GM10248 (cell line): ENCODE results near the gene S100A10.

Source experiments
- CTCF ChIA-PET: fragments of 300-600 bp; sonication (Branson Sonifier 250); formaldehyde crosslinking; extraction: SDS; loops from one replicate; lab custom pipeline; 2021; ENCODE audit warnings: antibody characterized with exemption; lab: Yijun Ruan, JAX
- POLR2A ChIA-PET: fragments of 350-650 bp; sonication (Branson Sonifier 250); formaldehyde crosslinking; extraction: SDS; loops from one replicate; lab custom pipeline; 2020; ENCODE audit warnings: antibody characterized with exemption; lab: Yijun Ruan, JAX
- DNase-seq: peaks from one replicate; pipeline ENCODE4 v3.0.0; 2012; ENCODE audit errors: extremely low spot score
- CTCF ChIP-seq: IDR thresholded peaks from 2 replicates; pipeline ENCODE4 v1.5.1; 2012; ENCODE audit warnings: mild to moderate bottlenecking, low read depth; ENCODE audit errors: extremely low read depth, missing control alignments, control extremely low read depth

Gene S100A10

GRCh38 chr1:151985270-151985669, 8.4 kb downstream of the S100A10 start:
- ChIA-PET POLR2A (interaction anchor here (0.5 kb wide), 1 partner anchor 62 kb away, joined by 3 read pairs; no protein-coding TSS in a partner anchor), CTCF (interaction anchor here (0.9 to 11.9 kb wide), 4 partner anchors 8 to 18 kb away, joined by 3 to 134 read pairs (median 4); partner anchors contain the start of gene S100A10)
- no peak for TF ChIP-seq CTCF
- no peak for DNase-seq

- no peak for TF ChIP-seq CTCF
- POLR2A ChIA-PET, result interaction anchor here (0.5 kb wide), 1 partner anchor 63 kb away, joined by 3 read pairs; no protein-coding TSS in a partner anchor
- peak; percentile 49 for DNase-seq
- CTCF ChIA-PET, result interaction anchor here (0.8 to 11.9 kb wide), 5 partner anchors 9 to 81 kb away, joined by 3 to 134 read pairs (median 3); partner anchors contain the start of gene S100A10
Measured at GRCh38 chr1:151984313-151984956, 9.2 kb downstream of the S100A10 start.

- CTCF ChIA-PET, result interaction anchor here (0.9 to 11.9 kb wide), 6 partner anchors 10 to 48 kb away, joined by 3 to 134 read pairs (median 4); no protein-coding TSS in a partner anchor
- no peak for TF ChIP-seq CTCF
- no peak for DNase-seq
- POLR2A ChIA-PET, result no interaction called here
Measured at GRCh38 chr1:151982300-151983005, 11.2 kb downstream of the S100A10 start.

- TF ChIP-seq CTCF, result no peak
- no peak for DNase-seq
- ChIA-PET CTCF (interaction anchor here (1.4 to 11.9 kb wide), 3 partner anchors 11 to 47 kb away, joined by 4 to 134 read pairs (median 41); no protein-coding TSS in a partner anchor), POLR2A (no interaction called here)
Measured at GRCh38 chr1:151981178-151981525, 12.5 kb downstream of the S100A10 start.

- POLR2A ChIA-PET, result no interaction called here
- no peak for TF ChIP-seq CTCF
- no peak for DNase-seq
- CTCF ChIA-PET, result interaction anchor here (0.9 to 11.9 kb wide), 5 partner anchors 9 to 46 kb away, joined by 3 to 134 read pairs (median 4); no protein-coding TSS in a partner anchor
Measured at GRCh38 chr1:151980287-151981177, 13.1 kb downstream of the S100A10 start.
